NCI-H2196 (cell line): Measurements from ENCODE around the gene POGZ.
A peak's percentile ranks its signal among the peaks of the same experiment; 100 is the strongest.
"Not testable (repeated sequence)": the region's sequence is repeated elsewhere in the genome, so short reads cannot be mapped to it uniquely, and the experiment has no call there.

Source experiments
- DNase-seq: peaks from one replicate; lab custom pipeline; 2025; ENCODE audit not compliant: unreplicated experiment; lab: John Stamatoyannopoulos, UW

POGZ gene

GRCh38 chr1:151418081-151418480 is 41.2 kb downstream of the POGZ start:
- DNase-seq, result no peak

GRCh38 chr1:151416231-151416630 is 43.1 kb downstream of the POGZ start:
- no peak for DNase-seq

GRCh38 chr1:151411884-151412283 is 47.4 kb downstream of the POGZ start:
- DNase-seq, result no peak

GRCh38 chr1:151408891-151409290 is 50.4 kb downstream of the POGZ start:
- no peak for DNase-seq

GRCh38 chr1:151407304-151407703 is 52.0 kb downstream of the POGZ start:
- DNase-seq, result no peak

- no peak for DNase-seq
Measured at GRCh38 chr1:151406176-151406575, 53.1 kb downstream of the POGZ start.

- no peak for DNase-seq
Measured at GRCh38 chr1:151405187-151405951, 53.9 kb downstream of the POGZ start.

- DNase-seq, result no peak
Measured at GRCh38 chr1:151403612-151404011, 55.7 kb downstream of the POGZ start.

GRCh38 chr1:151402764-151403163 is 56.5 kb downstream of the POGZ start:
- DNase-seq, result no peak

GRCh38 chr1:151401860-151402259 is 57.4 kb downstream of the POGZ start:
- DNase-seq, result no peak

- no peak for DNase-seq
Measured at GRCh38 chr1:151401125-151401788, 58.0 kb downstream of the POGZ start.

GRCh38 chr1:151399324-151400171 is 59.7 kb downstream of the POGZ start, which contains the start of gene PSMB4:
Gene PSMB4, plus strand, starts transcription at chr1:151399573. Its CDS starts 15 bp downstream, at chr1:151399588.
- peak; percentile 89 for DNase-seq

- not testable (repeated sequence) for DNase-seq
Measured at GRCh38 chr1:151396265-151396664, 63.0 kb downstream of the POGZ start.

- no peak for DNase-seq
Measured at GRCh38 chr1:151393583-151393982, 65.7 kb downstream of the POGZ start.

GRCh38 chr1:151391079-151391563 is 68.2 kb downstream of the POGZ start:
- no peak for DNase-seq

- not testable (repeated sequence) for DNase-seq
Measured at GRCh38 chr1:151390221-151391078, 68.8 kb downstream of the POGZ start.

- DNase-seq, result no peak
Measured at GRCh38 chr1:151386002-151386401, 73.3 kb downstream of the POGZ start.

GRCh38 chr1:151384584-151384983 is 74.7 kb downstream of the POGZ start:
- no peak for DNase-seq

- peak; percentile 32 for DNase-seq
Measured at GRCh38 chr1:151377150-151377884, 82.0 kb downstream of the POGZ start.

- DNase-seq, result no peak
Measured at GRCh38 chr1:151373196-151373595, 86.1 kb downstream of the POGZ start.
